Measurements from ENCODE around the gene PCDHGA5. TPM values are rescaled to one million over a fixed set of nuclear protein-coding genes. Genes with fewer than 3 reads are reported as not detected.
"Not testable (repeated sequence)": the region's sequence is repeated elsewhere in the genome, so short reads cannot be mapped to it uniquely, and the experiment has no call there.

The PCDHGA5 gene
- total RNA-seq, 1 donor, result 3.5 TPM

- DNase-seq (ENCODE audit: low read depth), result peak; percentile 74
- H3K4me3 ChIP-seq (ENCODE audit: low read depth, low read length), result peak overlapping the region; percentile 71
- peak; percentile 79 for TF ChIP-seq CTCF (IDR thresholded peaks at IDR 0.05; ENCODE audit: insufficient read depth, low read length)
These were observed 37.7 kb upstream of the PCDHGA5 start for GRCh38 chr5:141326088-141326854.

GRCh38 chr5:141328231-141328630 lies 35.7 kb upstream of the PCDHGA5 start:
- DNase-seq (ENCODE audit: low read depth), result no peak
- TF ChIP-seq CTCF (IDR thresholded peaks at IDR 0.05; ENCODE audit: insufficient read depth, low read length), result no peak
- no peak overlapping the region for H3K4me3 ChIP-seq (ENCODE audit: low read depth, low read length)

DNA sequence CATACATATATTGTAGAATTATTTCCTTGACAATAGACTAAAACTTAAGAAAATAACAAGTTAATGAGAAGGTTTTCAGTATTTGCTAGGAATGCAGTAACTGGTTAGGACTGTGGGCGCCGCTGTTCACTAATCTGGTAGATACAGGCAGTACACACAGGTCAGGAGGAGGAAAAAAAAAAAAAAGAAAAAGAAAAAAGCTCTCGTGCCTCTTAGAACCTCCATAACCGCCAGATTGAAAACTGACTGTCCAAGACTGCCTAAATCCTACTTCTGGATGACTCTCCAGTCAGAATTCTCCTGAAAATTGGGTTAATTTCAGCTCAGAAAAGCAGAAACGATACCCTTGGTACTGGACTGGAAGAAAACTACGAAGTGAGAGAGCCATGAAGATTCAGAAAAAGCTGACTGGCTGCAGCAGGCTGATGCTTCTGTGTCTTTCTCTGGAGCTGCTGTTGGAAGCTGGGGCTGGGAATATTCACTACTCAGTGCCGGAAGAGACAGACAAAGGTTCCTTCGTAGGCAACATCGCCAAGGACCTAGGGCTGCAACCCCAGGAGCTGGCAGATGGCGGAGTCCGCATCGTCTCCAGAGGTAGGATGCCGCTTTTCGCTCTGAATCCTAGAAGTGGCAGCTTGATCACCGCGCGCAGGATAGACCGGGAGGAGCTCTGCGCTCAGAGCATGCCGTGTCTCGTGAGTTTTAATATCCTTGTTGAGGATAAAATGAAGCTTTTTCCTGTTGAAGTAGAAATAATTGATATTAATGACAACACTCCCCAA lies 33.5 kb upstream of the PCDHGA5 start, which contains the start of gene PCDHGA1:
PCDHGA1 (plus strand) TSS at position 216 of the 782 bp plus-strand sequence.
- DNase-seq (ENCODE audit: low read depth), result peak; percentile 70
- peak within 1 kb of the TSS; percentile 49 for H3K4me3 ChIP-seq (ENCODE audit: low read depth, low read length)
- peak; percentile 64 for TF ChIP-seq CTCF (IDR thresholded peaks at IDR 0.05; ENCODE audit: insufficient read depth, low read length)

GRCh38 chr5:141332571-141332970 lies 31.4 kb upstream of the PCDHGA5 start:
- H3K4me3 ChIP-seq (ENCODE audit: low read depth, low read length); DNase-seq (ENCODE audit: low read depth): not testable (repeated sequence)

- DNase-seq (ENCODE audit: low read depth), result peak; percentile 68
- peak; percentile 55 for TF ChIP-seq CTCF (IDR thresholded peaks at IDR 0.05; ENCODE audit: insufficient read depth, low read length)
- peak within 1 kb of the TSS; percentile 57 for H3K4me3 ChIP-seq (ENCODE audit: low read depth, low read length)
These were observed 25.2 kb upstream of the PCDHGA5 start, which contains the start of gene PCDHGA2 for GRCh38 chr5:141338538-141339306. Gene PCDHGA2, plus strand, starts transcription at chr5:141338760.

GRCh38 chr5:141340781-141341354 lies 23.1 kb upstream of the PCDHGA5 start:
- not testable (repeated sequence) for DNase-seq (ENCODE audit: low read depth); H3K4me3 ChIP-seq (ENCODE audit: low read depth, low read length)

GRCh38 chr5:141342773-141343172 lies 21.2 kb upstream of the PCDHGA5 start:
- DNase-seq (ENCODE audit: low read depth), result no peak
- no peak for TF ChIP-seq CTCF (IDR thresholded peaks at IDR 0.05; ENCODE audit: insufficient read depth, low read length)
- no peak overlapping the region for H3K4me3 ChIP-seq (ENCODE audit: low read depth, low read length)
